ENCODE data around the gene ZNF575. TPM values are rescaled to one million over a fixed set of nuclear protein-coding genes. Genes with fewer than 3 reads are reported as not detected.
"Not testable (repeated sequence)": the region's sequence is repeated elsewhere in the genome, so short reads cannot be mapped to it uniquely, and the experiment has no call there.

ZNF575 gene
- total RNA-seq, 2 experiments from 2014 or later = 2.9 to 3.7 TPM

- Mint-ChIP-seq H3K9me3 (ENCODE audit: low read depth) (peaks cover 5% of the 10 kb centered on the region), H3K27ac (no peak overlapping the region), H3K27me3 (no peaks in the 10 kb centered on the region), H3K4me3 (no peak overlapping the region), H3K36me3 (peaks cover 24% of the 10 kb centered on the region), H3K4me1 (peaks cover 17% of the 10 kb centered on the region)
- CTCF ChIA-PET = interaction anchor here (0.8 to 8.7 kb wide), 11 partner anchors 10 to 96 kb away, joined by 3 to 87 read pairs (median 5); partner anchors contain the start of genes IRGQ and ZNF576
- DNase-seq (peak; percentile 51), ATAC-seq (no peak)
These were observed 2.1 kb downstream of the ZNF575 start for GRCh38 chr19:43534816-43535761.

- no peak overlapping the region for H3K27ac Mint-ChIP-seq
- peaks cover 44% of the 10 kb centered on the region for H3K36me3 Mint-ChIP-seq
- no peaks in the 10 kb centered on the region for H3K27me3 Mint-ChIP-seq
- peaks cover 5% of the 10 kb centered on the region for H3K9me3 Mint-ChIP-seq (ENCODE audit: low read depth)
- CTCF ChIA-PET = interaction anchor here (8.4 to 8.7 kb wide), 2 partner anchors 17 to 57 kb away, joined by 74 to 87 read pairs; partner anchors contain the start of genes IRGQ and ZNF576
- ATAC-seq (no peak), DNase-seq (no peak)
- no peak overlapping the region for H3K4me3 Mint-ChIP-seq
- peaks cover 3% of the 10 kb centered on the region for H3K4me1 Mint-ChIP-seq
These were observed 5.9 kb downstream of the ZNF575 start for GRCh38 chr19:43538922-43539321.

- no peaks in the 10 kb centered on the region for H3K27me3 Mint-ChIP-seq
- H3K27ac Mint-ChIP-seq = no peak overlapping the region
- peaks cover 5% of the 10 kb centered on the region for H3K9me3 Mint-ChIP-seq (ENCODE audit: low read depth)
- CTCF ChIA-PET = no interaction called here
- no peak overlapping the region for H3K4me3 Mint-ChIP-seq
- DNase-seq = no peak
- peaks cover 44% of the 10 kb centered on the region for H3K36me3 Mint-ChIP-seq
- no peak for ATAC-seq
- no peaks in the 10 kb centered on the region for H3K4me1 Mint-ChIP-seq
These were observed 7.4 kb downstream of the ZNF575 start for GRCh38 chr19:43540381-43540780.

- DNase-seq = no peak
- H3K27ac Mint-ChIP-seq = no peak overlapping the region
These were observed 9.1 kb downstream of the ZNF575 start for GRCh38 chr19:43541920-43542650.

GRCh38 chr19:43544077-43544476, 11.1 kb downstream of the ZNF575 start:
- Mint-ChIP-seq H3K27me3 (no peaks in the 10 kb centered on the region), H3K4me1 (no peaks in the 10 kb centered on the region), H3K36me3 (peaks cover 32% of the 10 kb centered on the region), H3K9me3 (ENCODE audit: low read depth) (peaks cover 3% of the 10 kb centered on the region), H3K27ac (no peak overlapping the region), H3K4me3 (no peak overlapping the region)
- DNase-seq = no peak
- CTCF ChIA-PET = interaction anchor here (1.6 to 4.9 kb wide), 2 partner anchors 9 to 11 kb away, joined by 6 to 22 read pairs; no protein-coding TSS in a partner anchor
- no peak for ATAC-seq

More at GRCh38 chr19:43541920-43542650, 9.1 kb downstream of the ZNF575 start:
- Mint-ChIP-seq H3K27me3 (no peaks in the 10 kb centered on the region), H3K36me3 (peaks cover 42% of the 10 kb centered on the region), H3K4me3 (no peak overlapping the region), H3K4me1 (no peaks in the 10 kb centered on the region), H3K9me3 (ENCODE audit: low read depth) (peaks cover 5% of the 10 kb centered on the region)
- CTCF ChIA-PET = interaction anchor here (0.6 to 4.9 kb wide), 2 partner anchors 13 to 25 kb away, joined by 3 to 22 read pairs; no protein-coding TSS in a partner anchor
- no peak for ATAC-seq

GRCh38 chr19:43545276-43545675, 12.3 kb downstream of the ZNF575 start:
- H3K36me3 Mint-ChIP-seq = peaks cover 23% of the 10 kb centered on the region
- peak overlapping the region; percentile 1 for H3K27ac Mint-ChIP-seq
- no peaks in the 10 kb centered on the region for H3K4me1 Mint-ChIP-seq
- no peaks in the 10 kb centered on the region for H3K9me3 Mint-ChIP-seq (ENCODE audit: low read depth)
- CTCF ChIA-PET = interaction anchor here (1.5 to 4.9 kb wide), 3 partner anchors 10 to 49 kb away, joined by 5 to 22 read pairs (median 6); no protein-coding TSS in a partner anchor
- DNase-seq (no peak), ATAC-seq (no peak)
- no peaks in the 10 kb centered on the region for H3K27me3 Mint-ChIP-seq
- no peak overlapping the region for H3K4me3 Mint-ChIP-seq

GRCh38 chr19:43545981-43546380, 13.0 kb downstream of the ZNF575 start:
- Mint-ChIP-seq H3K36me3 (peaks cover 18% of the 10 kb centered on the region), H3K27ac (no peak overlapping the region), H3K9me3 (ENCODE audit: low read depth) (no peaks in the 10 kb centered on the region), H3K27me3 (no peaks in the 10 kb centered on the region), H3K4me3 (no peak overlapping the region), H3K4me1 (no peaks in the 10 kb centered on the region)
- DNase-seq = no peak
- CTCF ChIA-PET = interaction anchor here (1.5 to 4.9 kb wide), 2 partner anchors 9 to 48 kb away, joined by 5 to 22 read pairs; no protein-coding TSS in a partner anchor
- ATAC-seq = no peak

- peaks cover 17% of the 10 kb centered on the region for H3K36me3 Mint-ChIP-seq
These were observed 13.6 kb downstream of the ZNF575 start for GRCh38 chr19:43546581-43546980.

GRCh38 chr19:43547926-43548325, 14.9 kb downstream of the ZNF575 start:
- H3K27me3 Mint-ChIP-seq; ATAC-seq; H3K27ac Mint-ChIP-seq; DNase-seq; H3K9me3 Mint-ChIP-seq (ENCODE audit: low read depth); H3K4me1 Mint-ChIP-seq; CTCF ChIA-PET; H3K4me3 Mint-ChIP-seq: not testable (repeated sequence)
- H3K36me3 Mint-ChIP-seq = peaks cover 14% of the 10 kb centered on the region

More at GRCh38 chr19:43546581-43546980, 13.6 kb downstream of the ZNF575 start:
- H3K27ac Mint-ChIP-seq = no peak overlapping the region
- H3K4me3 Mint-ChIP-seq = no peak overlapping the region
- ATAC-seq (no peak), DNase-seq (no peak)
- no peaks in the 10 kb centered on the region for H3K9me3 Mint-ChIP-seq (ENCODE audit: low read depth)
- no peaks in the 10 kb centered on the region for H3K27me3 Mint-ChIP-seq
- CTCF ChIA-PET = interaction anchor here (1.0 to 4.9 kb wide), 2 partner anchors 9 to 16 kb away, joined by 3 to 22 read pairs; no protein-coding TSS in a partner anchor
- no peaks in the 10 kb centered on the region for H3K4me1 Mint-ChIP-seq

GRCh38 chr19:43548706-43549105, 15.7 kb downstream of the ZNF575 start:
- Mint-ChIP-seq H3K27me3 (no peaks in the 10 kb centered on the region), H3K9me3 (ENCODE audit: low read depth) (no peaks in the 10 kb centered on the region), H3K36me3 (peaks cover 8% of the 10 kb centered on the region), H3K4me1 (no peaks in the 10 kb centered on the region), H3K27ac (no peak overlapping the region), H3K4me3 (no peak overlapping the region)
- DNase-seq (no peak), ATAC-seq (no peak)
- CTCF ChIA-PET = interaction anchor here (2.0 kb wide), 1 partner anchor 13 kb away, joined by 4 read pairs; no protein-coding TSS in a partner anchor

- H3K4me1 Mint-ChIP-seq = peaks cover 11% of the 10 kb centered on the region
- H3K27me3 Mint-ChIP-seq = no peaks in the 10 kb centered on the region
- peaks cover 13% of the 10 kb centered on the region for H3K36me3 Mint-ChIP-seq
- ATAC-seq = no peak
- no peak for DNase-seq
- CTCF ChIA-PET = interaction anchor here (0.6 to 9.2 kb wide), 4 partner anchors 15 to 105 kb away, joined by 4 to 173 read pairs (median 4); partner anchors contain the start of genes IRGQ and ZNF576
- no peaks in the 10 kb centered on the region for H3K9me3 Mint-ChIP-seq (ENCODE audit: low read depth)
- no peak overlapping the region for H3K4me3 Mint-ChIP-seq
- no peak overlapping the region for H3K27ac Mint-ChIP-seq
These were observed 18.6 kb downstream of the ZNF575 start for GRCh38 chr19:43551399-43552197.

- no peak for DNase-seq
- Mint-ChIP-seq H3K27ac (no peak overlapping the region), H3K27me3 (no peaks in the 10 kb centered on the region), H3K4me1 (peaks cover 11% of the 10 kb centered on the region), H3K4me3 (no peak overlapping the region), H3K9me3 (ENCODE audit: low read depth) (no peaks in the 10 kb centered on the region), H3K36me3 (peaks cover 13% of the 10 kb centered on the region)
- ATAC-seq = no peak
- CTCF ChIA-PET = interaction anchor here (1.2 to 9.2 kb wide), 3 partner anchors 16 to 105 kb away, joined by 4 to 173 read pairs (median 4); partner anchors contain the start of genes IRGQ and ZNF576
These were observed 19.1 kb downstream of the ZNF575 start for GRCh38 chr19:43552198-43552450.
